Lung (tissue), 12 donors: Measurements from ENCODE around the gene FOXJ3. TPM values are rescaled to one million over a fixed set of nuclear protein-coding genes. Genes with fewer than 3 reads are reported as not detected.

Source experiments
- ATAC-seq: fragments of 200-7000 bp; cut with Tn5 transposase; one replicate; pipeline ENCODE4 v1.9.1; 2020; ENCODE audit warnings: moderate number of reproducible peaks; ENCODE audit not compliant: insufficient read depth, low FRiP score
- DNase-seq, 3 donors: peaks; one replicate each; pipeline ENCODE4 v3.0.0-alpha.2; 2013 to 2017
- H3K27ac ChIP-seq, 2 donors: one replicate each; pipeline ENCODE4 v1.5.1; 2013; ENCODE audit warnings: mild to moderate bottlenecking in 2 of 2, moderate library complexity in 2 of 2, control low read depth in 1 of 2, inconsistent platforms in 1 of 2, low read depth in 1 of 2, low read length in 1 of 2
- H3K27me3 ChIP-seq, 3 donors: one replicate each; pipeline ENCODE4 v1.5.1; 2013; ENCODE audit warnings: low read length in 2 of 3; ENCODE audit not compliant: control insufficient read depth in 3 of 3, insufficient read depth in 3 of 3
- H3K36me3 ChIP-seq, 4 donors: one replicate each; pipeline ENCODE4 v1.5.1; 2013; ENCODE audit warnings: low read length in 4 of 4, mild to moderate bottlenecking in 1 of 4, moderate library complexity in 1 of 4; ENCODE audit not compliant: control insufficient read depth in 4 of 4, insufficient read depth in 4 of 4
- H3K4me1 ChIP-seq, 5 donors: one replicate each; pipeline ENCODE4 v1.5.1; 2013; ENCODE audit warnings: low read length in 5 of 5, mild to moderate bottlenecking in 2 of 5, moderate library complexity in 1 of 5; ENCODE audit not compliant: control insufficient read depth in 5 of 5, insufficient read depth in 5 of 5
- H3K4me3 ChIP-seq: one replicate; pipeline ENCODE4 v1.5.1; 2013; ENCODE audit warnings: mild to moderate bottlenecking, control low read depth, moderate library complexity
- H3K9ac ChIP-seq, 2 donors: one replicate each; pipeline ENCODE4 v1.5.1; 2013; ENCODE audit warnings: low read length in 2 of 2, control low read depth in 1 of 2; ENCODE audit not compliant: insufficient read depth in 1 of 2
- H3K9me3 ChIP-seq, 4 donors: one replicate each; pipeline ENCODE4 v1.5.1; 2013; ENCODE audit warnings: low read length in 3 of 4, mild to moderate bottlenecking in 1 of 4, moderate library complexity in 1 of 4; ENCODE audit not compliant: control insufficient read depth in 4 of 4, insufficient read depth in 3 of 4
- WGBS, 2 donors: extraction: QIAGEN DNeasy Blood & Tissue Kit; methylation state at CpG; one replicate each; pipeline ENCODE4 v1.1.7; 2013; 5-methylcytosine and 5-hydroxymethylcytosine counted together
- polyA plus RNA-seq, 2 donors: library from polyadenylated mRNA; stranded (reverse); fragments of 200-250 nt; gene quantifications; one replicate each; pipeline ENCODE4 v1.2.1, GENCODE V29; 2013
- total RNA-seq, 2 donors: library from RNA; depleted of rRNA in 1 of 2; stranded (reverse); fragments of >200 nt in 1 of 2; gene quantifications; one replicate each; pipeline ENCODE4 v1.2.1, GENCODE V29; 2014 to 2021
- TF ChIP-seq, protein P1 (sequence below): IDR thresholded peaks from 2 replicates; pipeline ENCODE4 v1.5.1; 2012; ENCODE audit warnings: mild to moderate bottlenecking; ENCODE audit errors: control extremely low read depth, extremely low read depth
- donor health status: control.
- donor health status: control.
- donor health status: Bipolar disorder and iron deficiency.
- donor health status: healthy.
- donor health status: DM: yes; HTN: yes; CAD: no.

Gene FOXJ3
- total and polyA plus RNA-seq, 4 donors = 11.9 to 106 (median 26.6) TPM

DNA sequence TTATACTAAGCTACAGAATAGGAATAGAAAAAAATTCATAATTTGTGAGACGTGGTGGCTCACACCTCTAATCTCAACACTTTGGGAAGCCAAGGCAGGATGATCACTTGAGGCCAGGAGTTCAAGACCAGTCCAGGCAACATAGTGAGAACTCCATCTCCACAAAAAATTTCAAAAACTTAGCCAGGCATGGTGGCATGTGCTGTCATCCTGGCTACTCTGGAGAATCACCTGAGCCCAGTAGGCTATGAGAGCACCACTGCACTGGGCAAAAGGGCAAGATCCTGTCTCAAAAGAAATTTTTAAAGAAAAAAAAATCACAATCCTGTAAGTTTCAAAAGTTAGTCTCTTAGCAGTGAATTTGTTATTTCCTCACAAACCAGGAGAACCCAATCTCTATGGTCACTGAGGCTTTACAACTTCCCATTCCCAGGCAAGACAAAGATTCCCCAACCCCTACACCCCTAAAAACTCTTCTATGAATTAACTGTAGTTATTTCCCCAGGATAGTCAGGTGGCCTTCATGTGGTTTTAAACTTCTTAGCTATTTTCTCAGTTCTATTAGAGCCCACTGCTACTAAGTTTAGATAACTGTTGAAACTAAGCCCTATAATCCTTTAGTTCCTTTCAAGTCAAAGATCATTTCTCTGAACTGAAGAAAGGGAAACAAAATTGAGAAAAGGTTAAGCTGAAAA, 74.5 kb downstream of the FOXJ3 start:
- Histone ChIP-seq H3K9ac (no peak overlapping the region), H3K4me1 (peaks cover 0 to 28% (median 18%) of the 10 kb centered on the region in 5 donors), H3K9me3 (no peaks in the 10 kb centered on the region), H3K27me3 (no peaks in the 10 kb centered on the region), H3K4me3 (no peak overlapping the region), H3K36me3 (peaks cover 0 to 6% (median 4%) of the 10 kb centered on the region in 4 donors), H3K27ac (no peak overlapping the region)
- no peak for DNase-seq
- TF ChIP-seq, protein P1, sequence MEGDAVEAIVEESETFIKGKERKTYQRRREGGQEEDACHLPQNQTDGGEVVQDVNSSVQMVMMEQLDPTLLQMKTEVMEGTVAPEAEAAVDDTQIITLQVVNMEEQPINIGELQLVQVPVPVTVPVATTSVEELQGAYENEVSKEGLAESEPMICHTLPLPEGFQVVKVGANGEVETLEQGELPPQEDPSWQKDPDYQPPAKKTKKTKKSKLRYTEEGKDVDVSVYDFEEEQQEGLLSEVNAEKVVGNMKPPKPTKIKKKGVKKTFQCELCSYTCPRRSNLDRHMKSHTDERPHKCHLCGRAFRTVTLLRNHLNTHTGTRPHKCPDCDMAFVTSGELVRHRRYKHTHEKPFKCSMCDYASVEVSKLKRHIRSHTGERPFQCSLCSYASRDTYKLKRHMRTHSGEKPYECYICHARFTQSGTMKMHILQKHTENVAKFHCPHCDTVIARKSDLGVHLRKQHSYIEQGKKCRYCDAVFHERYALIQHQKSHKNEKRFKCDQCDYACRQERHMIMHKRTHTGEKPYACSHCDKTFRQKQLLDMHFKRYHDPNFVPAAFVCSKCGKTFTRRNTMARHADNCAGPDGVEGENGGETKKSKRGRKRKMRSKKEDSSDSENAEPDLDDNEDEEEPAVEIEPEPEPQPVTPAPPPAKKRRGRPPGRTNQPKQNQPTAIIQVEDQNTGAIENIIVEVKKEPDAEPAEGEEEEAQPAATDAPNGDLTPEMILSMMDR = no peak
- WGBS, 2 donors = 84 to 86% methylated on average over 1 of the region's 1 CpG
- ATAC-seq = no peak

DNA sequence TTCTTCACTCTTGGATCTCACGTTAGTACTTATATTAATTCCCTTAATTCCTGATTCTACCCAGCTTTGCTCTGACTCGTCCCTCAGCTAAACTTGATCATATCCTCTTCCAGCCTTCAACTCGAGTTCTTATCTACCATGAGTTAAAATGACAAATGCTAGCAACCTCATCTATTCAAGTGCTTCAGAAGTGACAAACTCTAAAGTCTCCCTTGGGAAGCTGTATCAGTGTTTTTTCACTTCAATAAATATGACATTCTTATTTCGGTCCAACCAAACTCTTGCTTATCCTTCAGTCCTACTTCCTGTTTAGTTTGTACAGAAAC, 75.3 kb downstream of the FOXJ3 start:
- H3K27ac ChIP-seq = peak overlapping the region in 1 of 2 donors; percentile 50
- WGBS, 2 donors = 22% methylated on average over 4 of the region's 4 CpGs

DNA sequence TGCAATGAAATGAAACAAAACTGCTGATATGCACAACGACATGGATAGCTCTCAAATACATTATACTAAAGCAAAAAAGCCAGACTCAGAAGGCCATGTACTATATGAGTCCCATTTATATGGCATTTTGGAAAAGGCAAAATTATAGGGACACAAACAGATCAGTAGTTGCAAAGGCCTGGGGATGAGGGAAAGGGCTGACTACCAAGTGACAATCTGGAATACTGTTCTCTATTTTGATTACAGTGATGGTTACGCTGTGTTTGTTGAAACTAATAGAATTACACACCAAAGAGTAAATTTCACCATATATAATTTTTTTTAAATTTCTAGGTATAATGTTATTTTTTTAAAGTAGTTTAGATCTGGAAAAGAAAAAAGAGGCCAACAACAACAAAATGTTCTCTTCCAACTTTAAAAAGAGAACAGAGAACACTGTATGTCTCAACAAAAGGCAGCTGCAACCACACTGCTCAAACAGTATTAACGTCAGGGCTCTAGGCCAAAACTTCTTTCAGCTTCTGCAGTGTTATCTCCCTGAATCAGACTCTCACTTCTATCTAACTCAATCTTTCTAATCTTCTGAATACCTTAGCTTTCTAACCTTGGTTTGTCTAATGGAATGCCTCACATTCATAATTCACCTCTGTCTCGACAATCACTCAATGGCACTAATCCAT, 75.8 kb downstream of the FOXJ3 start:
- Histone ChIP-seq H3K36me3 (peaks cover 0 to 6% (median 4%) of the 10 kb centered on the region in 4 donors), H3K27me3 (no peaks in the 10 kb centered on the region), H3K27ac (peak overlapping the region in 1 of 2 donors; percentile 50), H3K9ac (peak overlapping the region in 1 of 2 donors; percentile 46), H3K9me3 (no peaks in the 10 kb centered on the region), H3K4me1 (peaks cover 0 to 28% (median 18%) of the 10 kb centered on the region in 5 donors), H3K4me3 (no peak overlapping the region)
- TF ChIP-seq, protein P1 = no peak
- 49 to 51% methylated on average over 4 of the region's 4 CpGs for WGBS, 2 donors
- peak; percentile 42 to 94 (median 90) for DNase-seq
- ATAC-seq = no peak

More for the DNA sequence above, 75.3 kb downstream of the FOXJ3 start:
- TF ChIP-seq, protein P1 = no peak
- Histone ChIP-seq H3K36me3 (peaks cover 0 to 6% (median 4%) of the 10 kb centered on the region in 4 donors), H3K4me1 (peaks cover 0 to 28% (median 18%) of the 10 kb centered on the region in 5 donors), H3K27me3 (no peaks in the 10 kb centered on the region), H3K9ac (no peak overlapping the region), H3K4me3 (no peak overlapping the region), H3K9me3 (no peaks in the 10 kb centered on the region)
- ATAC-seq = no peak
- peak in 1 of 3 donors; percentile 51 for DNase-seq
